ENCODE data around the gene COPG1.

- TF ChIP-seq FOXM1 (IDR thresholded peaks at IDR 0.05; ENCODE audit: borderline replicate concordance) (no peak), BHLHE40 (IDR thresholded peaks at IDR 0.05; ENCODE audit: borderline replicate concordance) (no peak), ELF4 (IDR thresholded peaks at IDR 0.05) (no peak), L3MBTL2 (conservative IDR thresholded peaks at IDR 0.05) (no peak), FOXK2 (IDR thresholded peaks at IDR 0.05) (no peak), HDGF (IDR thresholded peaks at IDR 0.05; ENCODE audit: borderline replicate concordance) (no peak), NFRKB (IDR thresholded peaks at IDR 0.05) (no peak), TARDBP (IDR thresholded peaks at IDR 0.05) (no peak), SUZ12 (IDR thresholded peaks at IDR 0.05) (no peak)
Measured at GRCh38 chr3:129240436-129240835, 9.0 kb upstream of the COPG1 start.
